NB4 (cell line): ENCODE results near the gene NELL1.

Experiments used
- MYC ChIP-seq: IDR thresholded peaks from 2 replicates; pipeline ENCODE4 v1.6.1; 2011; ENCODE audit warnings: low read depth, low read length
- POLR2A ChIP-seq: IDR thresholded peaks from 2 replicates; pipeline ENCODE4 v1.6.1; 2011; ENCODE audit warnings: mild to moderate bottlenecking; ENCODE audit not compliant: insufficient read length; ENCODE audit errors: extremely low read depth
- TF ChIP-seq, protein P1 (sequence below): IDR thresholded peaks from one replicate; pipeline ENCODE4 v1.5.1; 2012; ENCODE audit warnings: low read depth, low read length
- TF ChIP-seq, protein P2 (sequence below): IDR thresholded peaks from 2 replicates; pipeline ENCODE4 v1.6.1; 2011; ENCODE audit warnings: low read depth, low read length

DNA sequence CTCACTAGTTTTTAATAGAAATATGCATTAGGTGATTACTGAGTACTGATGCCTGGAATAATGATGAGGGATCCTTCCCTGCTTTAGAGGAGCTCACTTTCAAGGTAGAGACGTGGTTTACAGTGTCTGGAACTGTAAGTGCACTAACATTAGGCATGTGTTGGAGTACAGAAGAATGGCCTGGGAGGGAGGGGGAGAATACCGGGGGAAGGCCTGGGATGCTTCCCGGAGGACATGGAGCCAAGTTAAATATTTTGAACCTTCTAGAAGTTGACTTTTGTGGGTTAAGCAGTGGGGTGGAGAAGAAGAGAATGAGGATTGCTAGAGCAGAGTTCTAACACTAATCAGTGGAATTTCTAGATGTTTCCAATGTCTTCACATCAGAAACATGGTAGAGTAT, 261.6 kb downstream of the NELL1 start:
- TF ChIP-seq, protein P1, sequence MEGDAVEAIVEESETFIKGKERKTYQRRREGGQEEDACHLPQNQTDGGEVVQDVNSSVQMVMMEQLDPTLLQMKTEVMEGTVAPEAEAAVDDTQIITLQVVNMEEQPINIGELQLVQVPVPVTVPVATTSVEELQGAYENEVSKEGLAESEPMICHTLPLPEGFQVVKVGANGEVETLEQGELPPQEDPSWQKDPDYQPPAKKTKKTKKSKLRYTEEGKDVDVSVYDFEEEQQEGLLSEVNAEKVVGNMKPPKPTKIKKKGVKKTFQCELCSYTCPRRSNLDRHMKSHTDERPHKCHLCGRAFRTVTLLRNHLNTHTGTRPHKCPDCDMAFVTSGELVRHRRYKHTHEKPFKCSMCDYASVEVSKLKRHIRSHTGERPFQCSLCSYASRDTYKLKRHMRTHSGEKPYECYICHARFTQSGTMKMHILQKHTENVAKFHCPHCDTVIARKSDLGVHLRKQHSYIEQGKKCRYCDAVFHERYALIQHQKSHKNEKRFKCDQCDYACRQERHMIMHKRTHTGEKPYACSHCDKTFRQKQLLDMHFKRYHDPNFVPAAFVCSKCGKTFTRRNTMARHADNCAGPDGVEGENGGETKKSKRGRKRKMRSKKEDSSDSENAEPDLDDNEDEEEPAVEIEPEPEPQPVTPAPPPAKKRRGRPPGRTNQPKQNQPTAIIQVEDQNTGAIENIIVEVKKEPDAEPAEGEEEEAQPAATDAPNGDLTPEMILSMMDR, result no peak
- TF ChIP-seq POLR2A (no peak), MYC (no peak)
- TF ChIP-seq, protein P2, sequence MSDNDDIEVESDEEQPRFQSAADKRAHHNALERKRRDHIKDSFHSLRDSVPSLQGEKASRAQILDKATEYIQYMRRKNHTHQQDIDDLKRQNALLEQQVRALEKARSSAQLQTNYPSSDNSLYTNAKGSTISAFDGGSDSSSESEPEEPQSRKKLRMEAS, result no peak
